A673 (cell line): Measurements from ENCODE around the gene SLC30A1.

Experiments used
- EZH2 ChIP-seq: fragments of 200-600 bp; sonication (generic); IDR thresholded peaks from 2 replicates; pipeline ENCODE4 v1.6.1; 2017; ENCODE audit warnings: borderline replicate concordance, low read depth, mild to moderate bottlenecking, mixed read lengths, antibody characterized with exemption, low read length; ENCODE audit not compliant: poor library complexity, severe bottlenecking
- TF ChIP-seq, protein P1 (sequence below): fragments of 300-800, 200-600 bp; sonication (generic); conservative IDR thresholded peaks from 2 replicates; pipeline ENCODE4 v1.5.1; 2017; ENCODE audit warnings: low read depth, mild to moderate bottlenecking, antibody characterized with exemption, low read length, moderate library complexity, mixed read lengths

DNA sequence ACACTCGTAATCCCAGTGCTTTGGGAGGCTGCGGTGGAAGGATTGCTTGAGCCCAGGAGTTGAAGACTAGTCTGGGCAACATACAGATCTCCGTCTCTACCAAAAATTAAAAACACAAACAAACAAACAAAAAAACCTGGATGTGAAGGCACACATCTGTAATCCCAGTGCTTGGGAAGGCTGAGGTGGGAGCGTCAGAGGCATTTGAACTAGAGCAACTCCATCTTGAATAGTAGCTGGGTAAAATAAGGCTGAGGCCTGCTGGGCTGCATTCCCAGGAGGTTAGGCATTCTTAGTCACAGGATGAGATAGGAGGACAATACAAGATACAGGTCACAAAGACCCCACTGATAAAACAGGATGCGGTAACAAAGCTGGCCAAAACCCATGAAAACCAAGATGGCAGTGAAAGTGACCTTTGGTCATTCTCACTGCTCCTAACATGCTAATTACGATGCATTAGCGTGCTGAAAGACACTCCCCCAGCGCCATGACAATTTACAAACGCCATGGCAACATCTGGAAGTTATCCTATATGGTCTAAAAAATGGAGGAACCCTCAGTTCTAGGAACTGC is 53.8 kb downstream of the SLC30A1 start:
- TF ChIP-seq, protein P1, sequence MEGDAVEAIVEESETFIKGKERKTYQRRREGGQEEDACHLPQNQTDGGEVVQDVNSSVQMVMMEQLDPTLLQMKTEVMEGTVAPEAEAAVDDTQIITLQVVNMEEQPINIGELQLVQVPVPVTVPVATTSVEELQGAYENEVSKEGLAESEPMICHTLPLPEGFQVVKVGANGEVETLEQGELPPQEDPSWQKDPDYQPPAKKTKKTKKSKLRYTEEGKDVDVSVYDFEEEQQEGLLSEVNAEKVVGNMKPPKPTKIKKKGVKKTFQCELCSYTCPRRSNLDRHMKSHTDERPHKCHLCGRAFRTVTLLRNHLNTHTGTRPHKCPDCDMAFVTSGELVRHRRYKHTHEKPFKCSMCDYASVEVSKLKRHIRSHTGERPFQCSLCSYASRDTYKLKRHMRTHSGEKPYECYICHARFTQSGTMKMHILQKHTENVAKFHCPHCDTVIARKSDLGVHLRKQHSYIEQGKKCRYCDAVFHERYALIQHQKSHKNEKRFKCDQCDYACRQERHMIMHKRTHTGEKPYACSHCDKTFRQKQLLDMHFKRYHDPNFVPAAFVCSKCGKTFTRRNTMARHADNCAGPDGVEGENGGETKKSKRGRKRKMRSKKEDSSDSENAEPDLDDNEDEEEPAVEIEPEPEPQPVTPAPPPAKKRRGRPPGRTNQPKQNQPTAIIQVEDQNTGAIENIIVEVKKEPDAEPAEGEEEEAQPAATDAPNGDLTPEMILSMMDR = no peak
- TF ChIP-seq EZH2 = no peak
